OCI-LY7 (cell line): Measurements from ENCODE around the gene GAR1.

Experiments used
- CTCF ChIP-seq: fragments of 200-600 bp; sonication (generic); conservative IDR thresholded peaks from 2 replicates; pipeline ENCODE4 v1.5.1; 2014; ENCODE audit warnings: mild to moderate bottlenecking, antibody characterized with exemption, low read length, moderate library complexity, mixed read lengths
- EZH2phosphoT487 ChIP-seq: fragments of 200-600 bp; sonication (generic); IDR thresholded peaks from 2 replicates; pipeline ENCODE4 v1.6.1; 2018; ENCODE audit warnings: low read depth, borderline replicate concordance, mild to moderate bottlenecking, mixed run types, antibody characterized with exemption, low read length, moderate library complexity, mixed read lengths

- no peak for TF ChIP-seq CTCF
- no peak for TF ChIP-seq EZH2phosphoT487
Measured at GRCh38 chr4:109850601-109851000, 35.0 kb downstream of the GAR1 start.
